K562 (cell line): ENCODE data around the gene GATAD2B. TPM values are rescaled to one million over a fixed set of nuclear protein-coding genes. Genes with fewer than 3 reads are reported as not detected.

Experiments used
- ATAC-seq: fragments of 200-7000 bp; cut with Tn5 transposase; 3 replicates; pipeline ENCODE4 v1.9.1; 2020; ENCODE audit warnings: moderate library complexity
- BruUV-seq: library from RNA; stranded (reverse); fragments of 400-500 nt; replicated peaks from 2 replicates; lab custom pipeline; 2021; lab: Mats Ljungman, UMichigan
- CTCF ChIA-PET: fragments of 300-600 bp; formaldehyde crosslinking; extraction: SDS; loops from one replicate; lab custom pipeline; 2021; ENCODE audit warnings: low intra/inter-chr PET ratio; lab: Yijun Ruan, JAX
- POLR2A ChIA-PET: fragments of 300-600, 350-650 bp; sonication (Branson Sonifier 250); formaldehyde crosslinking; extraction: SDS; loops from one replicate; lab custom pipeline; 2021; ENCODE audit warnings: antibody characterized with exemption, inconsistent platforms; lab: Yijun Ruan, JAX
- DNase-seq, 4 experiments: peaks; one replicate each; pipeline versions ENCODE4 v3.0.0 to v3.0.0-alpha.2; 2011 to 2018; ENCODE audit warnings: low spot score in 3 of 4, mixed read lengths in 3 of 4; ENCODE audit errors: extremely low read depth in 1 of 4
- FAIRE-seq: peaks from 2 replicates; lab custom pipeline; 2011; peaks lifted over from hg19 to GRCh38; lab: Jason Lieb, UNC
- H2AFZ ChIP-seq: 2 replicates; pipeline ENCODE4 v1.6.0; 2011; ENCODE audit warnings: low read depth, low read length, control low read depth, inconsistent platforms
- H3K27ac ChIP-seq: fragments of 200-600 bp; 3 replicates; pipeline ENCODE4 v1.8.0; 2011; ENCODE audit warnings: low read depth, mild to moderate bottlenecking, control low read depth, inconsistent platforms, low read length, moderate library complexity, mixed read lengths; ENCODE audit errors: extremely low read depth
- H3K27me3 ChIP-seq, 2 experiments: fragments of 300-600 bp in 1 of 2; 2 replicates in 1 of 2; 3 replicates in 1 of 2; pipeline versions ENCODE4 v1.6.0 to v1.8.0; 2011; ENCODE audit warnings: inconsistent platforms in 2 of 2, low read length in 2 of 2, mild to moderate bottlenecking in 1 of 2, mixed read lengths in 1 of 2, moderate library complexity in 1 of 2; ENCODE audit not compliant: control insufficient read depth in 2 of 2, insufficient read depth in 2 of 2
- H3K36me3 ChIP-seq: fragments of 300-600 bp; 3 replicates; pipeline ENCODE4 v1.8.0; 2011; ENCODE audit warnings: mild to moderate bottlenecking, low read length, inconsistent platforms; ENCODE audit not compliant: control insufficient read depth, insufficient read depth
- H3K4me1 ChIP-seq, 2 experiments: fragments of 200-600 bp in 1 of 2; replicated peaks in 1 of 2; 2 replicates in 1 of 2; 3 replicates in 1 of 2; pipeline versions ENCODE4 v1.5.1 to v1.8.0; 2011; ENCODE audit warnings: inconsistent platforms in 2 of 2, low read length in 2 of 2, mild to moderate bottlenecking in 1 of 2, mixed read lengths in 1 of 2, moderate library complexity in 1 of 2; ENCODE audit not compliant: control insufficient read depth in 2 of 2, insufficient read depth in 2 of 2
- H3K4me2 ChIP-seq: 2 replicates; pipeline ENCODE4 v1.6.1; 2011; ENCODE audit warnings: low read length, control low read depth, inconsistent platforms, mixed read lengths; ENCODE audit not compliant: insufficient read depth
- H3K4me3 ChIP-seq: fragments of 200-600 bp; sonication (generic), shearing (Covaris generic); 2 replicates; pipeline ENCODE4 v1.5.1; 2016; ENCODE audit warnings: control low read depth, inconsistent platforms
- H3K79me2 ChIP-seq: fragments of 200-600 bp; 3 replicates; pipeline ENCODE4 v1.8.0; 2011; ENCODE audit warnings: low read length, inconsistent platforms; ENCODE audit not compliant: control insufficient read depth, insufficient read depth
- H3K9ac ChIP-seq, 2 experiments: 2 replicates each; pipeline versions ENCODE4 v1.6.0 to v1.6.1; 2011; ENCODE audit warnings: low read depth in 2 of 2, low read length in 2 of 2, control low read depth in 1 of 2, inconsistent platforms in 1 of 2, mild to moderate bottlenecking in 1 of 2, mixed read lengths in 1 of 2; ENCODE audit not compliant: insufficient read depth in 1 of 2
- H3K9me1 ChIP-seq: one replicate; pipeline ENCODE4 v1.6.0; 2011; ENCODE audit warnings: inconsistent platforms, mild to moderate bottlenecking, low read length, moderate library complexity; ENCODE audit not compliant: control insufficient read depth, insufficient read depth
- H3K9me3 ChIP-seq: replicated peaks from 2 replicates; pipeline ENCODE4 v1.5.1; 2011; ENCODE audit warnings: low read depth, low read length, inconsistent platforms; ENCODE audit not compliant: control insufficient read depth, insufficient read depth
- H4K20me1 ChIP-seq: replicated peaks from 2 replicates; pipeline ENCODE4 v1.6.1; 2011; ENCODE audit warnings: low read length, inconsistent platforms, mixed read lengths; ENCODE audit not compliant: control insufficient read depth, insufficient read depth
- CEBPG ChIP-seq, 3 experiments: fragments of 200-800 bp in 1 of 3; sonication (Bioruptor generic) in 1 of 3; sonication (generic) in 1 of 3; formaldehyde crosslinking in 1 of 3; IDR thresholded peaks in 2 of 3; conservative IDR thresholded peaks in 1 of 3; 2 replicates each; pipeline versions ENCODE4 v1.6.1 to v1.8.0; 2016 to 2022; ENCODE audit warnings: missing compliant biosample characterization in 2 of 3, missing genetic modification characterization in 2 of 3, mild to moderate bottlenecking in 1 of 3, missing genetic modification reagents in 1 of 3
- PHF21A ChIP-seq: fragments of 450-650 bp; IDR thresholded peaks from 2 replicates; pipeline ENCODE4 v1.6.1; 2017; ENCODE audit warnings: low read depth, borderline replicate concordance
- ZBTB7A ChIP-seq: IDR thresholded peaks from 2 replicates; pipeline ENCODE4 v1.6.1; 2011; ENCODE audit warnings: low read depth, mild to moderate bottlenecking, low read length, moderate library complexity, borderline replicate concordance; ENCODE audit not compliant: control insufficient read depth
- ZNF589 ChIP-seq: fragments of 200-800 bp; sonication (Bioruptor generic); IDR thresholded peaks from 2 replicates; pipeline ENCODE4 v1.6.1; 2016; ENCODE audit warnings: low read depth, missing genetic modification characterization, missing compliant biosample characterization
- WGBS: fragments of 100-300 bp; shearing (Covaris generic); methylation state at CpG from one replicate; pipeline ENCODE4 v1.1.6; 2016; ENCODE audit warnings: low coverage, mixed read lengths; ENCODE audit not compliant: insufficient coverage; ENCODE audit errors: missing lambda C conversion rate; 5-methylcytosine and 5-hydroxymethylcytosine counted together
- in situ Hi-C: fragments of 300-500 bp; cut with MboI; formaldehyde crosslinking; loops from 4 replicates; pipeline ENCODE4 v1.15.0; 2018; ENCODE audit warnings: inconsistent platforms, mixed read lengths
- intact Hi-C: fragments of 100-400 bp; cut with micrococcal nuclease; formaldehyde crosslinking; loops from 2 replicates; pipeline ENCODE4 v1.14.2; 2022
- polyA plus RNA-seq, 8 experiments: library from polyadenylated mRNA; depleted of rRNA in 4 of 8; stranded (reverse) in 5 of 8; unstranded in 3 of 8; fragments of >200 nt; fragmentation: Nextera tagmentation in 2 of 8; fragmentation: Illumina TruSeq in 1 of 8; extraction: Ambion mirVana in 2 of 8; extraction: Trizol in 1 of 8; gene quantifications; 2 replicates each; pipeline versions ENCODE4 v1.2.1 to v1.2.3, GENCODE V29; 2011 to 2014; ENCODE audit warnings: inconsistent platforms in 1 of 8, missing spikeins in 1 of 8
- total RNA-seq, 7 experiments: library from RNA; depleted of rRNA in 6 of 7; stranded (reverse); fragments of >200 nt in 6 of 7; fragmentation: Illumina TruSeq in 2 of 7; extraction: Trizol in 2 of 7; gene quantifications; 2 replicates each; pipeline versions ENCODE4 v1.2.1 to v1.2.3, GENCODE V29; 2011 to 2021; ENCODE audit warnings: low replicate concordance in 1 of 7
- TF ChIP-seq, protein P1 (sequence below): fragments of 450-650 bp; formaldehyde crosslinking; IDR thresholded peaks from 2 replicates; pipeline ENCODE4 v1.4.0; 2022; ENCODE audit warnings: mild to moderate bottlenecking, moderate library complexity
- TF ChIP-seq, protein P2 (sequence below): fragments of 250-450 bp; sonication (Bioruptor Pico); IDR thresholded peaks from 2 replicates; pipeline ENCODE4 v1.4.0; 2020; ENCODE audit warnings: mild to moderate bottlenecking, moderate library complexity
- TF ChIP-seq, protein P3 (sequence below), 2 experiments: fragments of 450-650 bp in 1 of 2; sonication (generic) in 1 of 2; formaldehyde crosslinking in 1 of 2; IDR thresholded peaks in 1 of 2; conservative IDR thresholded peaks in 1 of 2; 2 replicates each; pipeline versions ENCODE4 v1.6.1 to v1.8.1; 2016 to 2023; ENCODE audit warnings: mild to moderate bottlenecking in 2 of 2, moderate library complexity in 2 of 2, inconsistent platforms in 1 of 2, missing genetic modification reagents in 1 of 2

GATAD2B gene
- total and polyA plus RNA-seq, 9 of the 15 experiments (the other 6 are each of a cell fraction or from before 2014, with no cell fraction given): 1.5 to 40.2 (median 4.9) TPM

DNA sequence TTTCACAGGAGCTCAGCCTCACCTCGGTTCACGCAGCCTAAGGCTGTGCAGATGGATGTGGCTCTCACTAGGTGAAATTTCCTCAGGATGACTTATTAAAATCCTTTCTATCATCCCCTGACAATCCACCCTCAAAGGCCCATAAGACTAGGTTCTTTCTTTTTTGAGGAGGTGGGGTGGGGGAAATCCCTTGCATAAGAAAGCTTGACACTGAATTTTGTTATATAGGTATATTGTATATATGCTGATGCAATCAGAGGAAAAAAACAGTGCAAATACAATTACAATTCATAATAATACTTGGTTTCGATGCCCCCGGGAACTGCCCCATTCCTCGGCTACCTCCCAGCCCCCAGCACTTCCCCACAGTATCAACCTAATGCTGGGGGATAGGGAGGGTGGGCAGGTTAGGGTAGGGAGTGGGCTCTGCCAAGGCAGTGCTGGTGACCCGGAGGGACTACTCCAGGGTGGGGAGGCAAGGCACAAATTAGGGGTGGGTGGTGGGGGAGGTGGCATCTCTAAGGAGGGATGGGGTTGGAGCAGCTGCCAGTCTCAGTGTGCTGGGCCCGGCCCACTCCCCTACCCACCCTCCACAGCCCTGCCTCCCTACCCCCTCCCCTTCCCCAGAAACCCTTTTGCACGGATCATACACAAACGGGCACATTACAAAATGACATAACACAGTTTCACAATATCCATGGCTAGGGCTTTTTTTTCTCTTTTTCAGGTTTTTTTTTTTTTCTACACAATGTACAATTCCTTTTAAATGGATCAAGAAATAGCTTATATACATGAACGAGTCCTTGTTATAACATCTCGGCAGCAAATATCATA lies 116.7 kb downstream of the GATAD2B start:
- TF ChIP-seq CEBPG (CRISPR knock-in tag; IDR thresholded peaks at IDR 0.05): peak; percentile 48; the same call in 1 of the 2 replicates
- TF ChIP-seq CEBPG (tag; conservative IDR thresholded peaks at IDR 0.05 in 1 of 2, IDR thresholded peaks at IDR 0.05 in 1 of 2): peak in 1 of 2 experiments; percentile 75; a peak in 2 of 4 replicates
- TF ChIP-seq, protein P1, sequence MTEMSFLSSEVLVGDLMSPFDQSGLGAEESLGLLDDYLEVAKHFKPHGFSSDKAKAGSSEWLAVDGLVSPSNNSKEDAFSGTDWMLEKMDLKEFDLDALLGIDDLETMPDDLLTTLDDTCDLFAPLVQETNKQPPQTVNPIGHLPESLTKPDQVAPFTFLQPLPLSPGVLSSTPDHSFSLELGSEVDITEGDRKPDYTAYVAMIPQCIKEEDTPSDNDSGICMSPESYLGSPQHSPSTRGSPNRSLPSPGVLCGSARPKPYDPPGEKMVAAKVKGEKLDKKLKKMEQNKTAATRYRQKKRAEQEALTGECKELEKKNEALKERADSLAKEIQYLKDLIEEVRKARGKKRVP (CRISPR knock-in tag): peak; percentile 53; the same call in 1 of the 2 replicates
- TF ChIP-seq ZNF589: peak; percentile 42; the same call in 1 of the 2 replicates
- 0 out of 2 replicates have a peak, but pooled peaks have one; percentile 3 for TF ChIP-seq ZBTB7A
- TF ChIP-seq, protein P2, sequence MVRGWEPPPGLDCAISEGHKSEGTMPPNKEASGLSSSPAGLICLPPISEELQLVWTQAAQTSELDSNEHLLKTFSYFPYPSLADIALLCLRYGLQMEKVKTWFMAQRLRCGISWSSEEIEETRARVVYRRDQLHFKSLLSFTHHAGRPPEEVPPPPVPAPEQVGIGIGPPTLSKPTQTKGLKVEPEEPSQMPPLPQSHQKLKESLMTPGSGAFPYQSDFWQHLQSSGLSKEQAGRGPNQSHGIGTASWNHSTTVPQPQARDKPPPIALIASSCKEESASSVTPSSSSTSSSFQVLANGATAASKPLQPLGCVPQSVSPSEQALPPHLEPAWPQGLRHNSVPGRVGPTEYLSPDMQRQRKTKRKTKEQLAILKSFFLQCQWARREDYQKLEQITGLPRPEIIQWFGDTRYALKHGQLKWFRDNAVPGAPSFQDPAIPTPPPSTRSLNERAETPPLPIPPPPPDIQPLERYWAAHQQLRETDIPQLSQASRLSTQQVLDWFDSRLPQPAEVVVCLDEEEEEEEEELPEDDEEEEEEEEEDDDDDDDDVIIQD (CRISPR knock-in tag): no peak
- TF ChIP-seq, protein P3, sequence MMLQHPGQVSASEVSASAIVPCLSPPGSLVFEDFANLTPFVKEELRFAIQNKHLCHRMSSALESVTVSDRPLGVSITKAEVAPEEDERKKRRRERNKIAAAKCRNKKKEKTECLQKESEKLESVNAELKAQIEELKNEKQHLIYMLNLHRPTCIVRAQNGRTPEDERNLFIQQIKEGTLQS (IDR thresholded peaks at IDR 0.05): peak; percentile 55
- TF ChIP-seq, protein P3 (CRISPR knock-in tag; conservative IDR thresholded peaks at IDR 0.05): no peak
- TF ChIP-seq PHF21A: no peak
- TF ChIP-seq, all 486 proteins: peak for 5
- no peaks in the 10 kb centered on the region for H3K27me3 ChIP-seq
- ATAC-seq (peak; percentile 19; the same call in 2 of the 3 replicates), FAIRE-seq (no peak), DNase-seq (no peak)
- peak overlapping the region; percentile 40; the same call in 2 of the 3 replicates for H3K27ac ChIP-seq
- no peaks in the 10 kb centered on the region for H3K79me2 ChIP-seq
- H3K9me1 ChIP-seq: no peaks in the 10 kb centered on the region
- intact Hi-C loops: no loop called here
- H4K20me1 ChIP-seq: no peaks in the 10 kb centered on the region
- no TSS peak for BruUV-seq
- peak overlapping the region; percentile 1 to 77; a peak in 1 of 4 replicates for H3K9ac ChIP-seq
- H3K4me3 ChIP-seq: no peak overlapping the region
- ChIA-PET POLR2A (interaction anchor here (0.7 to 4.8 kb wide), 6 partner anchors 10 to 243 kb away, joined by 3 to 23 read pairs (median 6); partner anchors contain the start of genes CREB3L4, RAB13 and RPS27), CTCF (no interaction called here)
- H3K9me3 ChIP-seq: no peaks in the 10 kb centered on the region
- peaks cover 41% of the 10 kb centered on the region; the same call in 2 of the 3 replicates for H3K36me3 ChIP-seq
- in situ Hi-C loops: no loop called here
- H3K4me1 ChIP-seq: peaks cover 0 to 20% of the 10 kb centered on the region in 2 experiments; a peak in 3 of 5 replicates
- whole genome bisulfite sequencing: 82% methylated on average over 9 of the region's 11 CpGs
- H2AFZ ChIP-seq: no peak overlapping the region
- no peak overlapping the region for H3K4me2 ChIP-seq
